Endodermal cell (in vitro differentiated cells): ENCODE results near the gene ZNF74. TPM values are rescaled to one million over a fixed set of nuclear protein-coding genes. Genes with fewer than 3 reads are reported as not detected.

Source experiments
- DNase-seq: peaks from one replicate; pipeline ENCODE4 v3.0.0-alpha.2; 2017
- H3K27ac ChIP-seq: 2 replicates; pipeline ENCODE4 v1.5.1; 2013; ENCODE audit warnings: mild to moderate bottlenecking, low read depth, low read length, moderate library complexity
- H3K27me3 ChIP-seq: 2 replicates; pipeline ENCODE4 v1.6.1; 2013; ENCODE audit warnings: mild to moderate bottlenecking, low read length, moderate library complexity; ENCODE audit not compliant: insufficient read depth, control insufficient read depth, poor library complexity, severe bottlenecking
- H3K36me3 ChIP-seq: 2 replicates; pipeline ENCODE4 v1.7.0; 2013; ENCODE audit warnings: mild to moderate bottlenecking, low read length, moderate library complexity; ENCODE audit not compliant: control insufficient read depth, insufficient read depth
- H3K4me1 ChIP-seq: one replicate; pipeline ENCODE4 v1.7.0; 2013; ENCODE audit warnings: low read length; ENCODE audit not compliant: control insufficient read depth, insufficient read depth
- H3K4me3 ChIP-seq: 2 replicates; pipeline ENCODE4 v1.5.1; 2013; ENCODE audit warnings: mild to moderate bottlenecking, low read length, moderate library complexity
- H3K9ac ChIP-seq: 2 replicates; pipeline ENCODE4 v1.6.1; 2013; ENCODE audit warnings: mild to moderate bottlenecking, low read length, moderate library complexity; ENCODE audit not compliant: poor library complexity, severe bottlenecking; ENCODE audit errors: extremely low read depth
- H3K9me3 ChIP-seq: 2 replicates; pipeline ENCODE4 v1.6.1; 2013; ENCODE audit warnings: mild to moderate bottlenecking, low read length, moderate library complexity; ENCODE audit not compliant: control insufficient read depth
- H3K27ac Mint-ChIP-seq: 2 replicates; pipeline ENCODE4 v1.8.0; 2020; ENCODE audit warnings: mixed read lengths
- H3K27me3 Mint-ChIP-seq: 2 replicates; pipeline ENCODE4 v1.8.0; 2021; ENCODE audit warnings: mild to moderate bottlenecking, mixed read lengths; ENCODE audit not compliant: insufficient read depth
- H3K36me3 Mint-ChIP-seq: 2 replicates; pipeline ENCODE4 v1.8.0; 2020; ENCODE audit warnings: low read depth, mixed read lengths
- H3K4me1 Mint-ChIP-seq: 2 replicates; pipeline ENCODE4 v1.8.0; 2020; ENCODE audit warnings: mixed read lengths
- H3K4me3 Mint-ChIP-seq: 2 replicates; pipeline ENCODE4 v1.8.0; 2020; ENCODE audit warnings: mild to moderate bottlenecking, moderate library complexity, mixed read lengths
- H3K9me3 Mint-ChIP-seq: 2 replicates; pipeline ENCODE4 v1.8.0; 2020; ENCODE audit warnings: mild to moderate bottlenecking, mixed read lengths
- WGBS, 2 experiments: methylation state at CpG; one replicate each; pipeline versions ENCODE4 v1.1.5 to v1.1.7; 2013; ENCODE audit warnings: missing lambda C conversion rate in 2 of 2, mixed read lengths in 1 of 2; ENCODE audit not compliant: insufficient coverage in 1 of 2, insufficient read length in 1 of 2; 5-methylcytosine and 5-hydroxymethylcytosine counted together
- total RNA-seq, 2 donors: library from RNA; stranded (reverse); fragmentation: NEBNext Ultra II Directional in 1 of 2; extraction: Animal tissue kit (Norgen Biotek cat#: 25700) in 1 of 2; gene quantifications; 2 replicates in 1 of 2; 3 replicates in 1 of 2; pipeline ENCODE4 v1.2.1, GENCODE V29; 2021
- TF ChIP-seq, protein P1 (sequence below): fragments of 200-600 bp; sonication (generic); conservative IDR thresholded peaks from 2 replicates; pipeline ENCODE4 v1.5.0; 2021; ENCODE audit warnings: antibody characterized with exemption, mild to moderate bottlenecking

Gene ZNF74
- total RNA-seq, 2 donors from 2014 or later, result 36.9 to 41.7 TPM

DNA sequence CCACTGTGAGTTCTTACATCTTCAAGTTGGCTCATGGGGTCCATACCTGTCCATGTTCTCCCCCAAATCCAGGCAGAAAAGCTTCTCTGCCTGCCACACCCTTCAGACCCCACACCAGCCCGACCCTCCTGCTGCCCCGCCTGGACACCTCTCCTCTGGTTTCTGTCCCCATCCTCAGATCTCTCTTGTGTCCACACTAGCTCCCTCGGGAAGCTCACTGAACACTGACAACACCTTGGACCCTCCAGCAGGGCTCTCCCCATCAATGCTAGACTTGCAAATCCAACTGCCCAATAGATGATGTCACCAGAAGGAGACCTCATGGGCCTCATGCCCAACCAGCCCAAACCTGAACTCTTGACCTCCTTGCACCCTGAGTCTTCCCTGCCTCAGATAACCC lies 40.8 kb downstream of the ZNF74 start:
- H3K27ac Mint-ChIP-seq, result no peak overlapping the region
- WGBS, 2 experiments, result 91 to 100% methylated on average over 2 to 3 of the region's 3 CpGs
- Histone ChIP-seq H3K9ac (no peak overlapping the region), H3K36me3 (peaks cover 6% of the 10 kb centered on the region), H3K9me3 (no peaks in the 10 kb centered on the region), H3K27ac (no peak overlapping the region), H3K4me1 (no peaks in the 10 kb centered on the region), H3K27me3 (peaks cover 67% of the 10 kb centered on the region), H3K4me3 (no peak overlapping the region)
- DNase-seq, result peak; percentile 28
- no peaks in the 10 kb centered on the region for H3K9me3 Mint-ChIP-seq
- H3K4me3 Mint-ChIP-seq, result peak overlapping the region; percentile 83
- H3K4me1 Mint-ChIP-seq, result peaks cover 18% of the 10 kb centered on the region
- TF ChIP-seq, protein P1, sequence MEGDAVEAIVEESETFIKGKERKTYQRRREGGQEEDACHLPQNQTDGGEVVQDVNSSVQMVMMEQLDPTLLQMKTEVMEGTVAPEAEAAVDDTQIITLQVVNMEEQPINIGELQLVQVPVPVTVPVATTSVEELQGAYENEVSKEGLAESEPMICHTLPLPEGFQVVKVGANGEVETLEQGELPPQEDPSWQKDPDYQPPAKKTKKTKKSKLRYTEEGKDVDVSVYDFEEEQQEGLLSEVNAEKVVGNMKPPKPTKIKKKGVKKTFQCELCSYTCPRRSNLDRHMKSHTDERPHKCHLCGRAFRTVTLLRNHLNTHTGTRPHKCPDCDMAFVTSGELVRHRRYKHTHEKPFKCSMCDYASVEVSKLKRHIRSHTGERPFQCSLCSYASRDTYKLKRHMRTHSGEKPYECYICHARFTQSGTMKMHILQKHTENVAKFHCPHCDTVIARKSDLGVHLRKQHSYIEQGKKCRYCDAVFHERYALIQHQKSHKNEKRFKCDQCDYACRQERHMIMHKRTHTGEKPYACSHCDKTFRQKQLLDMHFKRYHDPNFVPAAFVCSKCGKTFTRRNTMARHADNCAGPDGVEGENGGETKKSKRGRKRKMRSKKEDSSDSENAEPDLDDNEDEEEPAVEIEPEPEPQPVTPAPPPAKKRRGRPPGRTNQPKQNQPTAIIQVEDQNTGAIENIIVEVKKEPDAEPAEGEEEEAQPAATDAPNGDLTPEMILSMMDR, result no peak
- H3K27me3 Mint-ChIP-seq, result peaks cover 78% of the 10 kb centered on the region
- no peaks in the 10 kb centered on the region for H3K36me3 Mint-ChIP-seq

DNA sequence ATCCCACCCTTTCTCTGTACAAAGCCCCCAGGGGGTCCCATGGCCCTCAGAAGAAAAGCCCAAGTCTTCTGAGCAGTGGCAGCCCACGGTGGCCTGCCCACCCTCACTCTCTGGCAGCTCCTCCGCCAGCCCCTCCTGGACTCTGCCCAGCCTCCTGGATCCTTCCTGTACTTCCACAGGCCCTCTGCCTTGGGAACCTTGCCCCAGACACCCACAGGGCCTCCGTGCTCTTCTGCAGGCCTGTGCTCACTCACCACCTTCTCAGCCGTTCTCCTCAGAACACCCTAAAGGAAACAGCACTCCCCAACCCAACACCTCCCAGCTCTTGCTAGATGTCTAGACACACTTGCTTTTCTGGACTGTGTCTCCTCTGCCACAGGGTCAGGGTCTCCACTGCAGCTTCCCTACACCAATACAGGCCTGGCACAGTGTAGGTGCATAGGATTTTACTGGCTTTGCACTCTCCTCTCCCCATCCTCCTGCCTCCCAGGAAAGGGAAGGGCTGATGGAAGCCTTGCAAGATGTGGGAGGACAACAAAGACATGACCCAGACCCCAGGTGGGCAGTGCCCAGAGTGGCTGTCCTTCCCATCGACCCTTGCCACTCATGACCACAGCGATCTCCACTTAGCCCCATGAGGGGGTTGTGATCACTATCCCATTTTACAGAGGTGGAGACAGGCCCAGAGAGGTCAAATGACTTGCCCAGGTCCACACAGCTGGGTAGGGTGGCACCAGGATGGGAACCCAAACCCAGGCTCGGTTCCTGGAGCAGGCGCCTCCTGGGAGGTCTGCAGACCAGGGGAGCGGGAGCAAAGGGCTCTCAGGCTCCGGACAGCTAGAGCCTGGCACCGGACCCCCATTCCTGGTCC lies 41.7 kb downstream of the ZNF74 start:
- Histone ChIP-seq H3K27me3 (peaks cover 58% of the 10 kb centered on the region), H3K9ac (peak overlapping the region; percentile 84), H3K9me3 (no peaks in the 10 kb centered on the region), H3K4me1 (no peaks in the 10 kb centered on the region), H3K4me3 (peak overlapping the region; percentile 96), H3K36me3 (no peaks in the 10 kb centered on the region), H3K27ac (no peak overlapping the region)
- peaks cover 69% of the 10 kb centered on the region for H3K27me3 Mint-ChIP-seq
- DNase-seq, result peak; percentile 32
- H3K4me3 Mint-ChIP-seq, result peak overlapping the region; percentile 83
- no peaks in the 10 kb centered on the region for H3K36me3 Mint-ChIP-seq
- H3K27ac Mint-ChIP-seq, result no peak overlapping the region
- TF ChIP-seq, protein P1, result no peak
- H3K4me1 Mint-ChIP-seq, result peaks cover 18% of the 10 kb centered on the region
- 72 to 75% methylated on average over 4 to 11 of the region's 11 CpGs for WGBS, 2 experiments
- no peaks in the 10 kb centered on the region for H3K9me3 Mint-ChIP-seq

DNA sequence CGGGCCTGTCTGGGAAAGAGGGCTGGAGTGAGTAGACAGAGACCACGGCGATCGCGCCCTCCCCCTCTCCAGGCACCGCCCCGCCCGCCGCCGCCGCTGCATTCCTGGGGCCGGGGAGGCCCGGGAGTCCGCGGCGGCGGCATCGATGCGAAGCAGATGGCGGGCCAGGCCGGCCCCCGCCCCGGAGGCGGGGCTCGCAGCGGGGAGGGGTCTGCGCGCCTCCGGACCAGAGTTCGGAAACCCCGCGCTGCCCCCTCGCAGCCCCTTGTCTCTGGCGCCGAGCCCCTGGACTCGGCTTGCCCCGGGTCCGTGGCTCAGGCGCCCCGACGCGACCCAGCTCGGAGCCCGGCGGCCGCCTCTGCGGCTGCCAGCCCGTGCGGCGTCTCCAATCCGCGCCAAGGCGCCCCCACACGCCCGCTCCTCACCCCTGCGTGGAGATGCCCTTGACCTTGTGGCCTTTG lies 42.4 kb downstream of the ZNF74 start:
- whole genome bisulfite sequencing, 2 experiments, result 0 to 3% methylated on average over 10 to 56 of the region's 56 CpGs
- TF ChIP-seq, protein P1, result no peak
- peak; percentile 78 for DNase-seq
- H3K27me3 Mint-ChIP-seq, result peaks cover 64% of the 10 kb centered on the region
- H3K4me3 Mint-ChIP-seq, result peak overlapping the region; percentile 83
- Histone ChIP-seq H3K9ac (peak overlapping the region; percentile 84), H3K4me3 (peak overlapping the region; percentile 96), H3K27me3 (peaks cover 51% of the 10 kb centered on the region), H3K36me3 (no peaks in the 10 kb centered on the region), H3K9me3 (no peaks in the 10 kb centered on the region), H3K4me1 (no peaks in the 10 kb centered on the region), H3K27ac (no peak overlapping the region)
- H3K4me1 Mint-ChIP-seq, result peaks cover 18% of the 10 kb centered on the region
- H3K9me3 Mint-ChIP-seq, result no peaks in the 10 kb centered on the region
- H3K36me3 Mint-ChIP-seq, result no peaks in the 10 kb centered on the region
- H3K27ac Mint-ChIP-seq, result no peak overlapping the region
